Mucosa of descending colon (tissue), 3 donors: ENCODE results near the gene HSPB9. TPM values are rescaled to one million over a fixed set of nuclear protein-coding genes. Genes with fewer than 3 reads are reported as not detected.

Experiments
- ATAC-seq: fragments of 200-7000 bp; cut with Tn5 transposase; one replicate; pipeline ENCODE4 v1.9.1; 2020; ENCODE audit warnings: mild to moderate bottlenecking, moderate library complexity
- DNase-seq, 3 donors: peaks; one replicate each; pipeline ENCODE4 v3.0.0-alpha.2; 2020
- H3K36me3 ChIP-seq: fragments of 200-600 bp; one replicate; pipeline ENCODE4 v1.8.0; 2021; ENCODE audit warnings: low read depth, mild to moderate bottlenecking
- H3K4me1 ChIP-seq: fragments of 200-600 bp; one replicate; pipeline ENCODE4 v1.8.0; 2021; ENCODE audit warnings: low read depth, mild to moderate bottlenecking
- H3K4me3 ChIP-seq: fragments of 200-600 bp; one replicate; pipeline ENCODE4 v1.8.0; 2021; ENCODE audit warnings: mild to moderate bottlenecking
- H3K9me3 ChIP-seq: fragments of 200-600 bp; one replicate; pipeline ENCODE4 v1.8.0; 2021; ENCODE audit warnings: mild to moderate bottlenecking
- intact Hi-C, 2 donors: fragments of 100-400 bp; cut with DNase I in 1 of 2; cut with micrococcal nuclease in 1 of 2; formaldehyde crosslinking; loops; one replicate each; pipeline versions ENCODE4 v1.11.0 to v1.11.1; 2022; cut with DNase I, micrococcal nuclease
- long read RNA-seq, 2 donors: library from polyadenylated mRNA; unstranded; transcript quantifications; one replicate each; pipeline ENCODE4 v2.0.0, GENCODE V29; 2019 to 2021
- total RNA-seq, 3 donors: library from RNA; stranded (reverse); fragmentation: NEBNext Ultra II Directional in 2 of 3; extraction: Animal tissue kit (Norgen Biotek cat#: 25700) in 2 of 3; gene quantifications; one replicate each; pipeline versions ENCODE4 v1.2.1 to v1.2.4, GENCODE V29; 2021 to 2023
- TF ChIP-seq, protein P1 (sequence below): fragments of 200-600 bp; IDR thresholded peaks from one replicate; pipeline ENCODE4 v1.8.0; 2022; ENCODE audit warnings: antibody characterized with exemption, mild to moderate bottlenecking
- donor health status: DM: no; HTN: no; CAD: no; lungs with moderate emphysema.
- donor health status: DM: no; HTN: no; CAD: no.
- donor health status: DM: no; HTN: yes; CAD: no.

HSPB9 gene
- total RNA-seq, result under 1 TPM in 1 of 3 donors, not detected in 2; 0.28 TPM
- long read RNA-seq, donor 1, result 0 reads
- long read RNA-seq, donor 2, result 0 reads

- no peak within 1 kb of the TSS for H3K4me3 ChIP-seq
- DNase-seq (peak; percentile 88 to 89 (median 88)), ATAC-seq (peak; percentile 88)
- no peaks in the 10 kb centered on the region for H3K36me3 ChIP-seq
- TF ChIP-seq, protein P1, sequence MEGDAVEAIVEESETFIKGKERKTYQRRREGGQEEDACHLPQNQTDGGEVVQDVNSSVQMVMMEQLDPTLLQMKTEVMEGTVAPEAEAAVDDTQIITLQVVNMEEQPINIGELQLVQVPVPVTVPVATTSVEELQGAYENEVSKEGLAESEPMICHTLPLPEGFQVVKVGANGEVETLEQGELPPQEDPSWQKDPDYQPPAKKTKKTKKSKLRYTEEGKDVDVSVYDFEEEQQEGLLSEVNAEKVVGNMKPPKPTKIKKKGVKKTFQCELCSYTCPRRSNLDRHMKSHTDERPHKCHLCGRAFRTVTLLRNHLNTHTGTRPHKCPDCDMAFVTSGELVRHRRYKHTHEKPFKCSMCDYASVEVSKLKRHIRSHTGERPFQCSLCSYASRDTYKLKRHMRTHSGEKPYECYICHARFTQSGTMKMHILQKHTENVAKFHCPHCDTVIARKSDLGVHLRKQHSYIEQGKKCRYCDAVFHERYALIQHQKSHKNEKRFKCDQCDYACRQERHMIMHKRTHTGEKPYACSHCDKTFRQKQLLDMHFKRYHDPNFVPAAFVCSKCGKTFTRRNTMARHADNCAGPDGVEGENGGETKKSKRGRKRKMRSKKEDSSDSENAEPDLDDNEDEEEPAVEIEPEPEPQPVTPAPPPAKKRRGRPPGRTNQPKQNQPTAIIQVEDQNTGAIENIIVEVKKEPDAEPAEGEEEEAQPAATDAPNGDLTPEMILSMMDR, result no peak
- no peaks in the 10 kb centered on the region for H3K9me3 ChIP-seq
- intact Hi-C loops, result no loop called here
- peaks cover 17% of the 10 kb centered on the region for H3K4me1 ChIP-seq
These were observed at the start of gene HSPB9 for GRCh38 chr17:42122371-42123303. HSPB9 (plus strand) TSS chr17:42122804; CDS start chr17:42122851, 47 bp downstream.

DNA sequence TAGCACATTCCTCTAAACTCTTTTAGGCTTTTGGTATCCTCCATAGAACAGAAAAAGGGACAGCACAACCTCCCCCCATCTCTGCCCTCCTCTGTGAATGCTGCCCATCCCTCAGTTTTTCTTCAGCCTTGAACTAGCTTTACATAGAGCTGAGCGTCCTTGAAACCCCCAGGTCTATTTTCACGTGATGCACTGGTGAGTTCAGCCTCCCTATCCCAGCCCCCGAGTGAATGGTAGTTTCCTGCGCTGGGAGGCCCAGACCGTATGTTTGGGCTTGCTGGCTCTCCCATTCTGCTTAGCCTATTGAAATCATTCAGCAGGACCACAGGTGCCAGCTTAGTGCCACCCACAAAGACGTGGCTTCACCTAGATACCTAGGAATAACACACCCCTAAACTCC lies 46.8 kb upstream of the HSPB9 start:
- TF ChIP-seq, protein P1, result no peak
- Histone ChIP-seq H3K4me1 (peaks cover 4% of the 10 kb centered on the region), H3K4me3 (no peak overlapping the region), H3K36me3 (no peaks in the 10 kb centered on the region), H3K9me3 (no peaks in the 10 kb centered on the region)
- intact Hi-C loops, result no loop called here
- no peak for ATAC-seq
- DNase-seq, result peak in 1 of 3 donors; percentile 5

DNA sequence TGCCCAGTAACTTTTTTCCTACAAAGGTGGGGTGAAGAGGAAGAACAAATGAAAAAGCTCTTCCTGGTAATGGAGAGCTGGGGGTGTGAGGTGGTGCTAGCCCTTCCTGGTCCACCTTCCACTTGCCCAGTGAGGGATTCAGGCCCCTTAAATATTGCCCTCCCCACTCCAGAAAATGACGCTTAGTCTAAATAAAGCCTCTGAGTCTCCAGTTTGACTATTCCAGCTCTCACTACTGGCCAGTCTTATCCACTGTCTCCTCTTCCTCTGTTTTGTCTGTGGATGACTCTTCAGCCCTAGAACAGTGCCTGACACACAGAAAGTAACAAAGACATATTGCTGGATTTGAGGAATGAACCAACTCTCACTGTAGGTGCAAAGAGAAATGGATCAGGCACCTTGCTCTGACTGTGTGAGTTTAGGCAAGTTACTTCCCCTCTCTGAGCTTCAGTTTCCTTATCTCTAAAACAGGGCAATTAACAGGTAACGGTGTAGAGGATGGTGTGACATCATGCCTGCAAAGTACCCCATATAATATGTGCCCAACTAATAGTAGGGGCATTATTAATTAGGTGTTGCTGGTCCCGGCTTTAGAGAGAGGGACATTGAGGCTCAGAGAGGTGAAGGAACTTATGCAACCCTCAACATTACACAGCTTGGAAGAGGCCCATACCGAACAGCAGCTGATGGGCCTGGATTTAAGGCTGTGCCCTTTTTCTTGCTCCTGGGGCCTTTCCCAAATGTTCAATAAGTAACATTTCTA lies 45.6 kb upstream of the HSPB9 start:
- TF ChIP-seq, protein P1, result no peak
- H3K4me1 ChIP-seq, result peaks cover 4% of the 10 kb centered on the region
- DNase-seq (no peak), ATAC-seq (no peak)
- intact Hi-C loops, result no loop called here
- H3K36me3 ChIP-seq, result no peaks in the 10 kb centered on the region
- no peak overlapping the region for H3K4me3 ChIP-seq
- H3K9me3 ChIP-seq, result no peaks in the 10 kb centered on the region

DNA sequence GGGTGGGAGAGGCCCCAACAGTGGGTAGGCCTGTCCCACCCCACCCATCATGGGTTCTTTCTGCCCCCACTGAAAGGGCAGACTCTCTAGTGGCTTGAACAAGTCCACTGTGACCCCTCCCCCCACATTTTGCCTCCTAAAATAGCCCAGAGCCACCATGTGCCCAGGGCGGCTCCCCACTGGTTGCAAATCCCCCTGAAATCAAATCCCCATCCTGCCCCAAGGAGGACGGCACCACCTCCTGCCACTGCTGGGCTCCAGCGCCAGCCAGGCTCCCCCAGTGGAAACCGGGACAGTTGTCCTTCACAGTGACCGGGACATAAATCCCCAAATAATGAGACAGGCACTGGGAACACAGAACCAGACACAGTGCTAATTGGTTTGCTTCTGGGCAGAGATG lies 44.8 kb upstream of the HSPB9 start:
- intact Hi-C loops, result no loop called here
- Histone ChIP-seq H3K36me3 (no peaks in the 10 kb centered on the region), H3K4me3 (no peak overlapping the region), H3K4me1 (no peaks in the 10 kb centered on the region), H3K9me3 (no peaks in the 10 kb centered on the region)
- DNase-seq (no peak), ATAC-seq (no peak)
- TF ChIP-seq, protein P1, result no peak

DNA sequence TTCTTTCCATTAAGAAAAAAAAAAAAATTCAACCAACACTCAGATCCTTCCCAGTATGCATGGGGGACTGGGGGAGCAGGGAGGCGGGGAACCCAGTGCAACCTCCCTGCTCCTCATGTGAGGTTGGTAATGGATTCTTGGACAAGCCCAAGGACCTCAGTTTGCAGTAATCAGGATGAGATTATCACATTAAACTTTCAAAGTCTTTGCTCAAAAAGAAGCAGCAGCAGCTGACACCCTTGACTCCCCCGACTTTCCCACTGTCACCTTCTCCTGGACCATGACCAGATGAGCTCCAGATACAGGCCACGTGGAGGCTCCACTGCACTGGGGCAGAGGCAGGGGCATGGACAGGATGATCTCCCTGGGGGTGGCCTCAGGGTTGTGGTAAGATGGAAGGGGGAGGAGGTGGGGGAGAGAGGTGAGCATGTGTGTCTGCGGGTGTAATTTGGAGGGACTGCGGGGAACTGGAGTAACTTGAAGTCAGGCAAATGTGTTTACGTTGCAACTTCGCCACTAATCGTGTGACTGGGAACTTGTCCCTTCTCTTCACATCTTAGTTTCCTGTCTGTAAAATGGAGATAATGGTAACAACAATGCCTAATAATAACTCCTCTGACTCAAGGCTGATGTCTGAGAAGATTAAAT lies 44.1 kb upstream of the HSPB9 start:
- DNase-seq, result no peak
- H3K36me3 ChIP-seq, result no peaks in the 10 kb centered on the region
- no peaks in the 10 kb centered on the region for H3K4me1 ChIP-seq
- no peaks in the 10 kb centered on the region for H3K9me3 ChIP-seq
- TF ChIP-seq, protein P1, result no peak
- intact Hi-C loops, result no loop called here
- no peak overlapping the region for H3K4me3 ChIP-seq
- ATAC-seq, result no peak
